ENCODE measurements around the gene PSRC1.
"Not testable (repeated sequence)": the region's sequence is repeated elsewhere in the genome, so short reads cannot be mapped to it uniquely, and the experiment has no call there.

PSRC1 gene

DNA sequence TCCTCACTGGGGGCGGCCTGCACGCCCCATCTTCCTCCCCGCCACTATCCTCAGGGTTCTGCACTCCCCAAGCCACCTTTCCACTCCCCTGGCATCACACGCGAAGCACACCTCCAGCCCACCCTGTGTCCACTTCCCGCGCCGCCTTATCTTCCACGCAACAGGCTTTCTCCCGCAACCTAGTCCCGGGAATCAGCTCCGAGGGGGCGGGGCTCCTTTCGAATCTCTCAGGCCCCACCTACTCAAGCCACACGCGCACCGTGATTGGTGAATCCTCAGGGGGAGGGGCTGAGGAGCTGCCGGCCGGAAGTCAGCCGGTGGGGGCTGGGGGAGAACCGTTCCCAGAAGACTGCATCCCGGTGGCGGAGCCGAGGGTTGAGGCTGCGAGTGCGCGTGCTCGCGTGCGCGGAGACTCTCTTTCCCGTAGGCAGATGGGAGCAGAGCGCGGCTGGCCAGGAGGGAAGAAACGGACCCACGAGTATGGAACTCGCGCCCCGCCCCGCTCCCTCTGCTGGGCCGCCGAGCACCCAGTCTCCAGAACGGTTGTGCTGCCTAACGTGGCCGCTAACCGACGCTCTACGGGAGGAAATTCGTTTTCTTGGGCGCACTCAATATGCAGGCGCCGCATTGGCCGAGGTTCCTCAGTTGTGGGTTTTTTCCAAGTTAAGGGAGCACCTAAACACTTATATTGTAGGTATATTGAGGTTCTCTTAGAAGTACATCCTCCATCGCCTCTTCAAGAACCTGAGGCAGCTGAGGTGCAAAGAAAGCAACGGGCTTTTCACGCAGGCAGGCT is at the start of gene PSRC1:
Gene PSRC1 (minus strand): TSS at position 194 of the 796 bp plus-strand sequence.
- DNase-seq = peak; percentile 96

DNA sequence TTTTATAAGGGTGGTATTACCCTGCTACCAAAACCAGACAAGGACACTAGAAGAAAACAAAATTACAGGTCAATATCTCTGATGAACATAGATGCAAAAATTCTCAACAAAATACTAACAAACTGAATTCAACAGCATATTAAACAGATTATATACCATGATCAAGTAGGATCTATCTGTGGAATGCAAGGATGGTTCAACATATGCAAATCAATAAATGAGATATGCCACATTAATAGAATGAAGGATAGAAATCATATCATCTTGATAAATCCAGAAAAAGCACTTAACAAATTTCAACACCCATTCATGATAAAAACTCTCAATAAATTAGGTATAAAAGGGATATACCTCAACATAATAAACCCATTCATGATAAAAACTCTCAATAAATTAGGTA is 48.2 kb upstream of the PSRC1 start:
- no peak for DNase-seq

DNA sequence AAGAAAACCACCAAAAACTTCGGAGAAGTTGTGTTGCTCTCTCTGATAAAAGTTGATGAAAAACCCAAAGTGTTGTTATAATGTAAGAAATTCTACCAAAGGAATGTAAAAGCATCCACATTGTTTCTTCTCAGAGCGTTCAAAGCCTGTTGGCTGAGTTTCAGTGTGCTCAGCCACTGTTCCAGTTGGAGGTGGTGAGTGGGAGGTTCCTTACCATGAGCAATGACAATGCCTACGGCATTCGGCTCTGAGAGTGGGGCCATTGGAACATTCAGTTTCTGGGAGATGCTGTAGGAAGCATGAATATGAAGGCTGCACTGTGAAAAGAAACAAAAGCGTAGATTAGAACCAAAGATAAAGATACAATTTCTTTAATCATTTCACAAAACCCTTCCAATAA is 44.3 kb upstream of the PSRC1 start:
- DNase-seq = no peak

DNA sequence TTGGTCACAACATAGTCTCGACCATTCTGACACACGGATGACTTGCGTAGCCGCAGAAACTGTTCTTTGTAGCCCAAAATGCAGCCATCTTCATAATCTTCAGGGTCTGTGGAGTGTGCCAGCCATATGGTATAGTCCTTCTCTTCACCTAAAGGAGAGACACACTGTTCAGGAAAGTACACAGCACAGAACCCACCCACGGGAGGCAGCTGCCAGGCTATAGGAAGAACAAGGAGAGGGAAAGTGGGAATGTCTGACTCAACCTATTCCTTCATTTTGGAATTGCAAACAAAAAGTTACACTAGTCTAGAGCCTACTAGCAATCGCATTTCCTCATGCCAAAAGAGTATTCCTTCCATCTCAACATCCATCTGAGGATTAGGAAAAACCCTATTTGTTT is 40.0 kb upstream of the PSRC1 start:
- DNase-seq = no peak

DNA sequence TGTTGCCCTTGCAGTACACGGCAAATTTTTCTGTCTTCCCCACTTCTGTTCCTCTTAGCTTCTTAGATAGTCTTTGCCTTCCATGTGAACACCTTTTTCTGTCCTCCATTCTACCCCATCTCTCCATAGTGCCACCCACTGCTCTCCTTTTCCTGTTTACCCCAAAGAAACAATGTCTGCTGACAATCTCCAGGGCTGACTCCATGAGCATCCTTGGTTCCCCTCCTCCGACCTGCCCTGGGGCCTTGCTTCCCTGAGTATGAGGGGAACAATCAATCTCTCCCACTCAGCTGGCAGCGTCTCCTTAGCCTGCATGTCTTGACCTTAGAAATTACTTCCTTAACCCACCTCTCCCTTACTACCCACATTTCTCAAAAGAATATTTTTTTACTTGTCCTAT is 36.2 kb upstream of the PSRC1 start:
- peak; percentile 9 for DNase-seq

DNA sequence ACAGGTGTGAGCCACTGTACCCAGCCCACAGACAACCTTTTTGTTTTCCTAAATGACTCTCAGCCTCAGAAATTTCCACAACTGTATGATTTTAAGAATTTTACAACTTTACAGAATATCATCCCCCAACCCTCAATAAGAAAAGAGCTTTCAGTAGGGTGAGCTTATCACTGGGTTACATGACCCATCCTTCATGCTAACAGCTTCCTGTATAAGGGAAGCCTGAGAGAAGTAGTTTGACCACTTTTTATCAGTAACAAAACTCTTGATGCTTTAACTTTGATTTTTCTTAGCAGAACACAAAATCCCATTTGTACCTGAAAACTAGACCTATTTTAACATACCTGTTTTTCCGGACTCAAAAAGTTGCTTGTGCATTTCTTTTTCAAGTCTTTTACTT is 33.6 kb upstream of the PSRC1 start:
- DNase-seq = no peak

DNA sequence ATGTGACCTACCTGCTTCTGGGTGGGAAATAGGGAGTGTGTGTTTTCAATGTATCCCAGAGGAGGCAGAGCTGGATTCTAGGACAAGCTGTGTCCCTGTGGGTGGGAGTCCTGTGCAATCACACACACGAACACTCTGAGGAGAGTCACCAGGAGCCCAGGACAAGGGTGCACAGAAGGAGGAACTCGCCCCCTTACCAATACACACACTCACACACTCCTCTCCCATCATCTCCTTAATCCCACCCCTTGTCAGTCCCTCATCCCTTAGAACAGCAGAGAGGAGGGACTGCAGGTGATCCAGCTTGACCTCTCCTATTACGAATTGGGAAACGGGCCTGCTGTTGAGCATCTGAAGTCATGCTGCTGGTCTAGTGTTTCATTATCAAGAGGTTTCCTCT is 32.3 kb upstream of the PSRC1 start:
- DNase-seq = no peak

DNA sequence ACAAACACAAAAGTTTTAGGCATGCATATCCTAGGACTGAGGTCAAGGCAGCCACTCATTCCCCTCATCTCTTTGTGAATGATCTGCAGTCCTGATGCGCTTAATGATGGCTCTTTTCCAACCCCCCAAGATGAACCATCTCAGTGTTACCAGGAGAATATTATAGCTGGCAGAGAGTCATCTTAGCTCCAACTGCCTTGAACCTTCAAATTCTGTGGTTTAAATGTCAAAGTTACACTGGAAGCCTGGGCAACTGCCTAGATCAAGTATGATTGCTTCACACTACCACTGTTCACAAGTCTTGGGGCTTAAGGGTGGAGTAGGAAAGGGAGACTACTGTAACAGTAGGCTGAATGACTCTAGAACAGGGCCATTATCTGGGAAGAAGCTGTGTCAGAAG is 31.9 kb upstream of the PSRC1 start:
- DNase-seq = no peak

DNA sequence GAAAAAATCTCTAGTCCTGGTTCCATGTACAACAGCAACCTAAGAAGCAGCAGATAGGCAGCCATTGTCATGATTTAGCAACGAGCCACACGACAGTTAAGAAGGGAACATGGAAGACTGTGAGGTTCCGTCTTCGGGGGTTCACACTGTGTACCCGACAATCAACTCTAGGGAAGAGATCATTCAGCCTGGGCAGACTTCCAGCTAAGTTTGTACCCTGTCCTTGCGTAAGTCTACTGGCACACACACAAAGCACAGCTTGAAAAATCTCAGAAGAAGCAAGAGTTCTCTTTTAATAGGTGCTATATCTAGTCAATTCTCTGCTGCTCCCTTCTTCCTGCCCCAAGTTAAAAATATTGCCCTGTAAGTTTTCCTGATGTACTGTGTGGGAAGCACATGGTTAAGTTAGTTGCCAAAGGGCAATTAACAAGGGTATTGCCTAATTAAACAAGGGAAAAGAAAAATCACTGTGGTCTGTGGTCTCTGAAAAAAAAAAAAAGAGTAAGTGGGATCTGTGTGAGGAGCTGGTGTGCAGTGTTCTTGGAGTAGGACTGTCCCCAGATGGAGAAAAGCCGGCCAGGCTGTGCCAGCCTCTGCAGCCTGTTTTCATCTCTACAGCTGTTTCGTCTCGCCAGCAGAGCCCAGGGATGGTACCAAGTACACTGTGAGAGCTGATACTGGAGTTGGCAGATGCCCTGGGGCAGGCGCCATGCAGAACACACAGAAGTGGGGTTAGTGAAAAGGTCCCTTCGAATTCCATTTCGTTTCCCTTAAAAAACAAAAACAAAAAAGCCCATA is 30.2 kb upstream of the PSRC1 start:
- no peak for DNase-seq

DNA sequence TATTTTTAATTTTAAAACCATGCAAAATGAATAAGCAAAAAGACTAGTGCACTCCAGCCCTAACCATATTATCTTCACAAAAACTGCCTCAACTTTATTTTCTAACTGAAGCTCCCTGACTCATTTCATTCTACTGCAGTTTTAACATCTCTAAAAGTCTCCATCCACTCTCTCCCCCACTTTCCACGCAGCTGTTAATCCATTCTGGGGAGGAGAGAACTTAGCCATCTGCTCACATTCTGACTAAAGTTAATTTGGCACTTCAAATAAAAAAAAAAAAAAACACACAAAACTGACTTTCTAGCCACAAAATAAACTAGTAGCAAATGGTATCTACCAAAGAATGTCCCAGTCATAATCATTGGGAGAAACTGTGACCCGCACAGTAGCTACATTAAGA is 29.3 kb upstream of the PSRC1 start:
- DNase-seq = no peak

DNA sequence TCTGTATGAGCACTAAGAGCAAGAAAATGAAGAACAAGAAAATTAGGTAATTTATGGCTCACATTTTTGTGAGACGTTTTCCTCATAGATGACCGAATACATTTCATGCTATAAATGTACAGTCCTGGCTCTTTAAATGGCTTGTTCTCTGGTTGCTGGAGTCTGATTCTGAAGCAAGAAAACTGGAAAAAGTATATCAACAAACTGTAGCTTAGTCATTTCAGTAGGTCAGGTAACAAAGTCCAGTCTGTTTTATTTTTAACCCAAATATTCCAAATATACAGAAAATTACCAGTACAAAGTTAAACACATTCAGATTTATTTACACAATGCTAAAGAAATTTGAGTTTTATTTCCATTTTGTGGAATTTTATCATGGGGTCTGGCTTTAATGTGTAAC is 26.4 kb upstream of the PSRC1 start:
- DNase-seq = no peak

DNA sequence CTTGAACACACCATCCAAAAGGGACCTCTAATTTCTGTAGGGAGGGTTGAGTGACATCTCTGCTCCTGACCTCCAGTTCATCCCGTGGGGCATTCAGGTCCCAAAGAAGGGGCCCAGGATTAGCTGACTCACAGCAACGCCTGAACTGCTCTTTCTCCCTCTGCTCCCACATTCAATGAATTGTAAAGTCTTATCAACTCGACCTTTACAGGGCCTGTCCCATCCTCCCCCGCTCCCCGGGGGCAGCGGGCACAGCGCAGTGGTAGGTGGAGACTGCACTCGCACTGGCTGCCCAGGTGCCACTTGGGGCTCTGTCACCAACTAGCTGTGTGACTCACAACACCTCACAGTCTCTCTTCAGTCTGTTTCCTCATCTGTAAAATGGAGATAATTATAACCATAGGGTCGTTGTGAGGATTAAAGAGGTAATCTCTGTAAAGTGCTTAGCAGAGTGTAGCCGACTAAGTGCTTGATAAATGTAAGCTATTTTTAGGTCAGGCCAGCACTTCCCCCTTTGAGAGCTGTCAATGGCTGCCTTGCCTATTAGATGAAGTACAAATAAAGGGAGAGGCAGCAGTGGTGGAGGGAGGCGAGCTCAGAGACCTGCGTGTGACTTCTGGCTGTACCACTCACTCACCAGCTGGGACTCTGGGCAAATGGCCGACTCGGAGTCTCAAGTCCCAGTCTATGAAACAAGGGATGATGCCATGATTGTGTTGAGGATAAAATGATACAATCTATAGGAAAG is 24.5 kb upstream of the PSRC1 start:
- no peak for DNase-seq

DNA sequence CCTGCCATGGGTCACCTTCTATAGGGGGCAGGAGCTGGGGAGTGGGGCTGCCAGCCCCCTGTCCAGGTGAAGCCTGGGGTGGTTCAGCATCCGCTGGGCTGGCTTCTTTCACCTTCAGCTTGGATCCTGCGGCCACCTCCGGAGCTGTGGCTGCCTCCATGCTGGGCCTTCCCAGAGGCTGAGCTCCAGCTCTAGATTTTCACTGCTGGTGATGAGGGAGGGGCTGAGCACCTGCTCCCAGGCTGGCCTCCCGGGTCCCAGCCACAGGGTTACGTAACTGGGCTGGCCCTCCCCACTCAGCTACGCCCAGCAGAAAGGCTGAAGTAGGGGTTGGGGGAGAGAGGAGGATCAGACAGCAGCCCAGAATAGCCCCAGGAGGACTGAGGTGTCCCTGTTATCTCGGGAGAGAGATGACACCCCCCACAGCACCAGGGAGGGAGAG is 23.9 kb upstream of the PSRC1 start, which contains the start of gene MYBPHL:
Gene MYBPHL (minus strand): TSS at position 180 of the 442 bp plus-strand sequence. CDS start 20 bp downstream, at position 160.
- no peak for DNase-seq

DNA sequence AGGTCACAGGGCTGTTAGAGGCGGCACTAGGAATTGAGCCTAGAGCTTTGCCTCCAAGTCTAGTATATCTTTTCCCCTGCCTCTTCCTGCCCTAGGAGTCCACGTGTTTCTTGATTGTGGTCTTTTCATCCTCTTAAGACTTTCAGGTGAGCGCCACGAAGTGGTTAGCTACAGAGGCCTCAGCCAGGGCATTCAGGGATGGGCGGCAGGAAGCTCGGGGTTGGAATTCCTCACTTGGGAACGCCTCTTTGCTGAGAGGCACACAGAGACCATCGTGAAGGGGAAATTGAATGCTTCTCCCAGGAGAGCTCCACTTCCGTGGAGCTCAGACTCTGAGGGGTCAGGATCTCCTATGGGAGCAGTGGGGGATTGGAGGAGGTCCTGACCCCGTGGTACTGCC is 23.0 kb upstream of the PSRC1 start:
- DNase-seq = not testable (repeated sequence)

DNA sequence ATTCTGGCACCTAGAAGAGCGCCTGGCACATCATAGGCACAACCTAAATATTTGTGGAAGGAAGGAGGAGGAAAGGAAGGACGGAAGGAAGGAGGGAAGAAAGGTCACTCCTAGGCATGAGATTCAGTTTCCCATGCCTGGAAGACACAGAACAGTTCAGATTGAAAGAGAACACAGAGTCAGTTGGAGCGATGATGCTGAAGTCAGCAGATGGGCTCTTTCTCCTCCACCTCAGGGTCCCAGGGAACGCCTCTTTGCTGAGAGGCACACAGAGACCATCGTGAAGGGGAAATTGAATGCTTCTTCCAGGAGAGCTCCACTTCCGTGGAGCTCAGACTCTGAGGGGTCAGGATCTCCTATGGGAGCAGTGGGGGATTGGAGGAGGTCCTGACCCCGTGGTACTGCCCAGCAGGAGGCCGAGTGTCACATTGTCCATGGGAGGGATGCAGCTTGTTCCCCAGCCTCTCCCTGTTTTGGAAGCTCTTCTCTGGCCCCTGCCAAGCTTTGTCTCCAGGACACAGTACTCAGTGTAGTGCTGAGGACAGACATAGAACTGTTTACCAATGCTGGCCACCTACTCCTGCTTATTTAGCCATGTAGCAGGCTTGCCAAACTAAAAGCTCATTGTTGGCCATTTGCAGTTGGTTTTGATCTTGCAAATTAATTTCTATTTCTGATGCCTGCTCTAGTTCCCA is 21.4 kb upstream of the PSRC1 start:
- DNase-seq = no peak

DNA sequence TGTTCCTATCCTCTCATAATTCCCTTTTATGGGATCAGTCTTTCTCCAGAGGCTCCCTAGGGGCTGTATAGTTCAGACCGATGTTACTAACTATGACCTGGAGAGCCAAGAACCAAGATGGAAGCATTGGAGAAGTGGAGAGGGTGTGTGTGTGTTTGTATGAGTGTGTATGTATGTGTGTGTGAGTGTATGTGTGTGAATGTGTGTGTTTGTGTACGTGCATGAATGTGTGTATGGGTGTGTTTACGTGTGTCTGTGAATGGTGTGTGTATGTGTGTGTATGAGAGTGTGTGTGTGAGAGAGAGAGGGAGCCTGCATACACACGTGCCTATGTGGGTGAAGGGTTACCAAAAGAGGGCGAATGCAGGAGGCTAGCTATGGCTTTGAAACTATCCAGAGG is 18.9 kb upstream of the PSRC1 start:
- DNase-seq = no peak

DNA sequence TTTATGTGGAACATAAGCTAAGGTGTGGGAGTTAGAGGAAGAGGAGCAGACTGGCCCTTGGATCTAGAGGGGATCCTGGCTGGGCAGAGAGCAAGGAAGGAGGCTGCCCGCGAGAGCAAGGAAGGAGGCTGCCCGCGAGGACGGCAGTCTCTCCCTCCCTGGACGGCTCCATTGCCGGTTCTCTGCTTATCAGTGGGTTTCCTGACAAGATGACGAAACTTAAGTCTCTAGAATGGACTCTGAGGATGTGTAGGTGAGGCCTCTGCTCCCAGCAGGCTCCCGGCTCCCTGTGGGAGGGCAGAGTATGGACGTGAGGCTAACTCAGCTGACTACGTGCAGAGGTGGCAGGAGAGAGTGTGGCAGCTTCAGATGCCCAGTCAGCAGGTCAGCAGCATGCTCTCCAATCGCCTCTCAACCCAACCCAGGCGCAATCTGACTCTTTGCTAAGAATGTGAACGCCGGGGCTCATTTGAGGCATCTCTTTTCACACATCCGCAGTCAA is 17.8 kb upstream of the PSRC1 start:
- DNase-seq = no peak

DNA sequence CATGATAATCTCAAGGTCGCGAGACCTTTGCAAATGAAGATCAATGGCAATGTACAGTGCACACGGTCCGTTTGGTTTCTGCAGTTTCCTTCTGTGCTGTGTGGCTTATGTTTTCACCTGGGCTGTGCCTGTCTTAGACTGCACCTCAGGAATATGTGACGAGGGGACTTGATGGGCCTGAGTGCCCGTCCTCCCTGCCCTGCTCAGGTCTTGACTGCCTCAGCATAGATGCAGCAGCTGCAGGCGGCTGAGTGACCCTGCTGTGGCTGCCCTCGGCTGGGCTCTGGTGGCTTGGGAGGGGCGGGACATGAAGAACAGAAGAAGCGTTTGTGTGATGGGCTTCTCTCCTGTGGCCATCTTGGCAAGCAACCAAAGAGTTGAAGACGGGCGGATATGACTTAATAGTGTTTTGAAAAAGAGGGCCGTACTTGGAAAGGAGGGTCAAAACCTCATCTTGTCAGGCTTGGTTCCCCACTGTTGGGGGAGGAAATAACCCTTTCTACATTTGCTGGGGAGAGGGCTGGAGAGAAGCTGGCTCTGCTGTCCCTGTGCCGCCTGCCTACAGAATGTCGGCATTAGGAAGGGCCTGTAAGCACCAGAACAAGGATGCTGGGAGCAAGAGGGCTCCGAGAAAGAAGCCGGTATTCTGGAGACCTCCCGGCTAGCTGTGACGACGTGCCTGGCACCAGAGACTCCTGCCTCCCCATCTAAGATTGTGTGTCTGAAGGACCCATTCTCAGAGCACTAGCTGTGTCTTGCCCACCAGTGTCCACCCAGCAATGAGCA is 16.8 kb upstream of the PSRC1 start:
- DNase-seq = no peak

DNA sequence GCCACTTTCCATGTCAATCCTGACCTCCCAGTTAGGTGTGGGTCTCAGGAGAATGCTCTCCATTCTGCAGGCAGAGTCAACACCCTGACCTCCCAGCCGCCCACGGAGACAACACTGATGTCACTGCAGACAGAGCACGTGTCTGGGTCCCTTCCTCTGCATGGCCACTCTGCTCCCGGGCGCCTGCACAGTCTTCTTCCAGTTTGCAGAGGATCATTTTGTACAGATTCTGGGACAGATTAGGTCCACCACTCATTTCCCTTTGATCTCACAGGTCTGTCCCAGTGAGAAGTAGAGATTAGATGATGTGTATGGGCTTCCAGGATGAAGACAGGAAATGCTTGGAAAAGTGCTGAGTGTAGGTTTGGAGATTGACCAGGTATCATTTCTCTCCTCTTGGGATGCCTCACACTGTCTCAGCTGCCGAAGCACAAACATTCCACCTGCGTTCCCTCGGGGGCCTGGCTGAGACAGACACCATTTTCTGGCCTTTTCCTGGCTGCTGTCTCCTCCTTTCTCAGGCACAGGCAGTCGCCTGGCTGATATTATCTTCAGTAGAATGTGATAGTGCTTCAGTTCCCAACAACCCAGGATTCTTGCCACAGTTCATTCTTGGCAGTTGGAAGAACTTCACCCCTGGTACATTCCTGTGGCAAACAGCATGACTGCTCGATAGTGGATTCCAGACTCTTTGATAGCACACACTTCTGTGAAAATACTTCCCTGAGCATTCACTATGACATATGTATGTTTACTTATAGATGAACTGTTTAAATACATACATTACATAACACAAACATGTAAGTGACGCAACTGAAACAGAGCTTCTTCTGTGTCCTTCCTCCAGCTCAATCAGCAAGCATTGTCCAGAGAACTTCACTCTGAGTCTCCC is 16.0 kb upstream of the PSRC1 start:
- no peak for DNase-seq

DNA sequence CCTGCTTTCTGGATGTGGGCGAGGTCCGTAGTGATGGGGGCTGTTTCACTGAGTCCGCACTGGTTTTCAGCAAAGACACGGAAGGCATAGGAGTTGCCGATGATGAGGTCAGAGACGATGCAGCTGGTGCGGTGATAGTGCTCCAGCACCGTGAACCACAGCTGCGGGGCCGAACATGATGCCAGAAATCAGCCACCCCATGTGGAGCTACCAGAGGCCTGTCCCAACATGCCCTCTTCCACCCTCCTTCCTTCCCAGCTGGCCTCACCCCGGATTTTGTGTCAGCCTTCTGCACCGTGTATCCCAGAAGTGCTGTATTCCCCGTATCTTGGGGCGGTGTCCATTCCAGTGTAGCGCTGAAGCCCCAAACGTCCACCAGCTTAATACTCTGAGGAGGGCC is 13.8 kb upstream of the PSRC1 start:
- DNase-seq = no peak
